SK-MEL-5 (cell line): ENCODE data around the gene KCNJ9. TPM values are rescaled to one million over a fixed set of nuclear protein-coding genes. Genes with fewer than 3 reads are reported as not detected.
"Not testable (repeated sequence)": the region's sequence is repeated elsewhere in the genome, so short reads cannot be mapped to it uniquely, and the experiment has no call there.

Experiments
- DNase-seq: peaks from one replicate; pipeline ENCODE4 v3.0.0-alpha.2; 2016; ENCODE audit warnings: low read depth, low spot score
- in situ Hi-C: cut with HindIII; loops from 2 replicates; pipeline ENCODE4 v1.10.0; 2016; ENCODE audit warnings: low sequenced_read_pairs, high pct_unique_total_duplicates, low pct_unique_long_range_greater_than_20kb
- total RNA-seq: library from RNA; depleted of rRNA; stranded (reverse); fragments of >200 nt; shearing (Covaris generic); gene quantifications from 2 replicates; pipeline ENCODE4 v1.2.3, GENCODE V29; 2014

Gene KCNJ9
- total RNA-seq, 1 experiment from 2014 or later, result not detected

DNA sequence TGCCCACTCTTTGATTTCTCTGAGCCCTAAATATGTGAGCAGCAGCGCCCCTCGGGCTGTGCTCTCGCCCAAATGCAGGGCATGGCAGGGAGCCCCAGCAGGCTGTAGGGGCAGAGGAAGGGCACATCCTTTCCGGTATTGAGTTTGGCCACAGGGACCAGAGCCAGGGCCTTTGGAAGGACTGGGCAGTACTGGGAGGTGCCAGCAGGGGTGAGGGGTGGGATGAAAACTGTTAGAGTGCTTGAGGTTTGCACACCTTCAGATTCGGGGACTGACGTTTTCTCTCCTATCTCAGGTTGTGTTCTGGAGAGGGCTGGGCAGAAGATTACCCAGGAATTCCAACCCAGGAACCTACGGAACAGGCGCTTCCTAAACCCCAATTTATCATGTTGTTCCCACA, 32.1 kb downstream of the KCNJ9 start:
- no peak for DNase-seq
- in situ Hi-C loops, result no loop called here

DNA sequence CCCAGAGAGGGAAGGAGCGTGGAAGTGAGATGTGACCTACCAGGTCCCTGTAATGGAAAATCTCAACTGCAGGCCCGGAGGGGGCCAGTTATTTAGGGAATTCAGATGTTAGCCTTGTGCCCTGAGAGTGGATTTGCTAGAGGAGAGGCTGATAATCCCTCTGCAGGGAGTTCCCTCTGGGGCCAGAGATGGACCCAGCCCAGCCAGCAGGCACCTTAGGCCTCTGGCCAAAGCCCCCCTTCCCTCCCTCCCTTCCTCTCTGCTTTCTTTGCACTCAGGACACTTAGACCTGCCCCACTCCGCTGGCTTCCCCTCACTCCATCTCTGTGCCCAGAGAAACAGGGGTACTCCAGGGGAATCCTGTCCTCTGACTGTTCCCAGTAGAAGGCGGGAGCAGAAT, 32.7 kb downstream of the KCNJ9 start:
- no peak for DNase-seq
- in situ Hi-C loops, result no loop called here

DNA sequence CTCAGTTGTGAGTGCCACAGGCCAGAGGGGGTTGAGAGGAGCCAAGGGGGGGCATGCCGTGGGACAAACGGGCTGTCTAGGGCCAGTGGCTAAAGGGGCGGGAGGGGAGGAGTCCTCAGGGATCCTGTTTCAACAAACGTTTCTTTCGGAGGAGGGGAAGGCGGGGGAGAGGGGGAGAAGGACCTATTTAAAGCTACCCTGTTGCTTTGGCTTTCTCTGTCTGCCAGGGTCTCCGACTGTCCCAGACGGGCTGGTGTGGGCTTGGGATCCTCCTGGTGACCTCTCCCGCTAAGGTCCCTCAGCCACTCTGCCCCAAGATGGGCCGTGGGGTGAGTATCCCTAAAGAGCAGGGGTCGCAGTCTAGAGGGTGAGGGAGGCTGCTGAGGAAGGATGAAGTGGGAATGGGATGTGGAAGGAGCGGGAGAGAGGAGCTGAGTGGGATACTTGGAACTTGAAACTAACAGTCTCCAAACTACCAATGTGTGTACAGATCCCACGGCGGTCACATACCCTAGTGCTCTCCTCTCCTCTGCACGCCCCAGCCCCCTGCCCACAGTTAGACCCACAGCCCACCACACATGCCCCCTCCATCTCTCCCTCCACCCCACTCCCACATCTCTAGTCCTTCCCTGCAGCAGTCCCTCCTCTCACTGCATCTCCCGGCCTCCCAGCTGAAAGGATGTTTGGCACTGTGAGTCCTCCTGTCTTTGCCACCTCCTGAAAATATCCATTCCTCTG, 34.4 kb downstream of the KCNJ9 start, which contains the start of gene ATP1A2:
TSS of gene ATP1A2 (plus strand) at position 215 of the 738 bp plus-strand sequence. CDS start at position 318, 103 bp downstream.
- in situ Hi-C loops, result no loop called here
- no peak for DNase-seq

GRCh38 chr1:160116283-160117147, 35.2 kb downstream of the KCNJ9 start:
- no peak for DNase-seq
- in situ Hi-C loops, result no loop called here

- in situ Hi-C loops, result no loop called here
These were observed 36.0 kb downstream of the KCNJ9 start for GRCh38 chr1:160117300-160117699.

DNA sequence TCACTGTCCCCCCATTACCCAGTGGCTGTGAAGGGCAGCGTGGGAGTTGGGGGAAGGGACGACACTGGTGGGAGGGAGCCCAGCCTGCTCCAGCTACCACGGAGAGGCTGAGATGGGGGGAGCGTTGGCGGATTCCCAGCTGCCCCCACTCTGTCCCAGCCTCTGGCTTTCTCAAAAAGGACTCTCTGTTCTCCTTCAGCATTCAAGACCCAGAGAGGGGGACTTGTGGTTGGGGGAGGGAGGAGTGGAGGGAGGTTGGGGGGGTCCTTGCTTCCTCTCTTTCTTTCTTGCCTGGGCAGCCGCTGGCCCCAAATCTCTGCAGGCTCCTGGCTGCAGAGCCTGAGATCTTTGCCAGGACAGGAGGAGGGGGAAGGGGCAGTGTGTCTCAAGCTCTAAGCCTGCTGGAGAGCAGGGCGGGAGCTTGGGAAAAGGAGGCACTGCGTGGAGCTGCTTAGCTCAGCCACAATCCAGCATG, 36.4 kb downstream of the KCNJ9 start:
- no peak for DNase-seq
- in situ Hi-C loops, result no loop called here

More at GRCh38 chr1:160117300-160117699, 36.0 kb downstream of the KCNJ9 start:
- DNase-seq, result no peak

- in situ Hi-C loops, result no loop called here
- DNase-seq, result no peak
These were observed 37.6 kb downstream of the KCNJ9 start for GRCh38 chr1:160118928-160119327.

DNA sequence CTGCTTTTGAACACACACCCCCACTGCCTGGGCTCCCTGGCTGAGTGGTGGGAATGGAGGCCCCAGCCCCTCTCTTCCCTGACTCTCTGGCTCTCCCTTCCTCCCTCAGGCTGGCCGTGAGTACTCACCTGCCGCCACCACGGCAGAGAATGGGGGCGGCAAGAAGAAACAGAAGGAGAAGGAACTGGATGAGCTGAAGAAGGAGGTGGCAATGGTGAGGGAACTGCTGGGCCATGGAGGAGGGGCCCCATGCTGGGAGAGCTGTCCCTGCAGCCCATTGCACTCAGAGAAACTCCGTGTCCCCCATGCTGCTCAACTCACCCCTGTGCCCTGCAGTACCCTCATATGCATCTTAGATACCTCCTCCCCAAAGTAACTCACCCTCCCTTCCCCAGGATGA, 39.5 kb downstream of the KCNJ9 start:
- in situ Hi-C loops, result no loop called here
- DNase-seq, result no peak

GRCh38 chr1:160121388-160121787, 40.0 kb downstream of the KCNJ9 start:
- DNase-seq, result no peak
- in situ Hi-C loops, result no loop called here

GRCh38 chr1:160122978-160123495, 41.7 kb downstream of the KCNJ9 start:
- in situ Hi-C loops, result no loop called here

DNA sequence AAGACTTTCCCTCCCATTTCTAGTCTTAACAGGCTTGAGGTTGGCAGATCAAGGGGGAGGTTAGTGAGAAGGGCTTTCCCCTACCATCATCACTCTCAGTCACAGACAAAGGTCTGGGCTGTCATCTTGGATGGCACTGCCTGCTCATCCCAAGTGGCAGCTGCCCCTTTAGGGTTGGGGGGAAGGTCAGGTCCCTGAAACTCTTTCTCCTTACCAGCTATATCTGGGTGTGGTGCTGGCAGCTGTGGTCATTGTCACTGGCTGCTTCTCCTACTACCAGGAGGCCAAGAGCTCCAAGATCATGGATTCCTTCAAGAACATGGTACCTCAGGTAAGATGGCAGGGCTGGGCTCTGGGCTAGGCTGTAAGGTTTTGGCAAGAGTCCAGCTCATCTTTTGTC, 42.4 kb downstream of the KCNJ9 start:
- no peak for DNase-seq
- in situ Hi-C loops, result no loop called here

More at GRCh38 chr1:160122978-160123495, 41.7 kb downstream of the KCNJ9 start:
- no peak for DNase-seq

DNA sequence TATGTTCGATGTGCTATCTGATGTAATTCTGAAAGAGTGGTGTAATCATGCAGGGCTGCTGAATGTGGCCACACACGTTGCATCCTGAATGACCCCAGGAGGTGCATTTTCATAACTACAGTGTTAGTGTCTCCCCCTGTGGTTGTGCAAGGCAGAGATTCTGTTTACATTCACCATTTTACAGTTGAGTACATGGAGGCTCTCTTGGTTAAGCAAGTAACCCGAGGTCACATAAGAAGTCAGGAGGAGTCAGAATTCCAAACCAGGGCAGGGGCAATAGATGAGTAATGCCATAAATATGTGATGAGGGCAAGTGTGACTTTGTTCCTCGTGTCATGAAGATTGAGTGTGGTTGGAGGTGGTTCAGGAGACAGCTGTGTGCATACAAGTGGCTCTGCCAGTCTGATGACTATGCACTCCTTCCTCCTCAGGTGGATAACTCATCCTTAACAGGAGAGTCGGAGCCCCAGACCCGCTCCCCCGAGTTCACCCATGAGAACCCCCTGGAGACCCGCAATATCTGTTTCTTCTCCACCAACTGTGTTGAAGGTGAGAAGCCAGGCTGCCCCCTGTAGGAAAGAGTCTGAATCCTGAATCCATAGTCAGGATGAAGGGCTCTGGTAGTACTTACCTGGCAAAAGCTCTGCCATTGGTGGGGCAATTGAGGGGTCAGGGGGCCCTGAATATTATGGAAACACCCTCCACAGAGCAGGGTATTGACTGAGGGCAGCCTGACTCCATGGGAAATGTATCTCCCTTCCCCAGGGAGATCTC, 43.6 kb downstream of the KCNJ9 start:
- DNase-seq, result peak; percentile 35
- in situ Hi-C loops, result no loop called here

DNA sequence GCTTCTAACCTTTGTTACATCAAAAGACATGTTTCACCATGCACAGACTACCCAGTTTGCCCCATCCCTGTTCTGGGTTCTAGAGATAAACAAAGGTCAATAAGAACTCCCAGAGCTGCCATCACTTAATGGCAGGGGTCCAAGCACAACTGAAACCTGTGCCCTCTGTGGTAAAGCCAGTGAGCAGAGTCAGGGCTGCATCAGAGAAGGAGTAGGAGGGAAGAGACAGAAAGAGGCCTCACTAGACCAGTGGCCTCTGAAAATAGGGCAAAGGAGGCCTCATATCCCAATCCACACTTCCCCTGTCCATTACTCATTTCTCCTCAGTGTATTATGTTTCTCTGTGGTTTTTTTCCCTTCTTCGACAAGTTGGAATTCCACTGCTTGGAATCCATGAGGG, 44.4 kb downstream of the KCNJ9 start:
- DNase-seq, result no peak
- in situ Hi-C loops, result no loop called here

DNA sequence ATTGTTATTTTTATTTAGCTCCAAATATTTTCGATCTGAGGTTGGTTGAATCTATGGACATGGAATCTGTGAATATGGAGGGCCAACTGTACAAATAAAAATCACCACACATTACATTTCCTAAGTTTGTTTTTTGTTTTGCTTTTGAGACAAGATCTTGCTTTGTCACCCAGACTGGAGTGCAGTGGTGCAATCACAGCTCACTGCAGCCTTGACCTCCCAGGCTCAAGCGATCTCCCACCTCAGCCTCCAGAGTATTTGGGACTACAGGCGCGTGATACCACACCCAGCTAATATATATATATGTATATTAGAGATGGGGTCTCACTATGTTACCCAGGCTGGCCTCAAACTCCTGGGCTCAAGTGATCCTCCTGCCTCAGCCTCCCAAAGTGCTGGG, 45.0 kb downstream of the KCNJ9 start:
- DNase-seq, in situ Hi-C loops: not testable (repeated sequence)

GRCh38 chr1:160127381-160127780, 46.0 kb downstream of the KCNJ9 start:
- in situ Hi-C loops, result no loop called here
- no peak for DNase-seq

GRCh38 chr1:160127865-160128523, 46.7 kb downstream of the KCNJ9 start:
- in situ Hi-C loops, result no loop called here
- no peak for DNase-seq

- no peak for DNase-seq
- in situ Hi-C loops, result no loop called here
These were observed 47.3 kb downstream of the KCNJ9 start for GRCh38 chr1:160128636-160129035.
